Stimulated activated CD8-positive, alpha-beta memory T cell treated with anti-CD3 and anti-CD28 coated beads, Interleukin-15, amount 100 ng/mL, for 4 hours (primary cell): ENCODE data around the gene RIPK1.
"Not testable (repeated sequence)": the region's sequence is repeated elsewhere in the genome, so short reads cannot be mapped to it uniquely, and the experiment has no call there.

Source experiments
- DNase-seq, 2 donors: peaks; one replicate each; pipeline ENCODE4 v3.0.0-alpha.2; 2020; ENCODE audit warnings: low read depth in 2 of 2

Gene RIPK1

DNA sequence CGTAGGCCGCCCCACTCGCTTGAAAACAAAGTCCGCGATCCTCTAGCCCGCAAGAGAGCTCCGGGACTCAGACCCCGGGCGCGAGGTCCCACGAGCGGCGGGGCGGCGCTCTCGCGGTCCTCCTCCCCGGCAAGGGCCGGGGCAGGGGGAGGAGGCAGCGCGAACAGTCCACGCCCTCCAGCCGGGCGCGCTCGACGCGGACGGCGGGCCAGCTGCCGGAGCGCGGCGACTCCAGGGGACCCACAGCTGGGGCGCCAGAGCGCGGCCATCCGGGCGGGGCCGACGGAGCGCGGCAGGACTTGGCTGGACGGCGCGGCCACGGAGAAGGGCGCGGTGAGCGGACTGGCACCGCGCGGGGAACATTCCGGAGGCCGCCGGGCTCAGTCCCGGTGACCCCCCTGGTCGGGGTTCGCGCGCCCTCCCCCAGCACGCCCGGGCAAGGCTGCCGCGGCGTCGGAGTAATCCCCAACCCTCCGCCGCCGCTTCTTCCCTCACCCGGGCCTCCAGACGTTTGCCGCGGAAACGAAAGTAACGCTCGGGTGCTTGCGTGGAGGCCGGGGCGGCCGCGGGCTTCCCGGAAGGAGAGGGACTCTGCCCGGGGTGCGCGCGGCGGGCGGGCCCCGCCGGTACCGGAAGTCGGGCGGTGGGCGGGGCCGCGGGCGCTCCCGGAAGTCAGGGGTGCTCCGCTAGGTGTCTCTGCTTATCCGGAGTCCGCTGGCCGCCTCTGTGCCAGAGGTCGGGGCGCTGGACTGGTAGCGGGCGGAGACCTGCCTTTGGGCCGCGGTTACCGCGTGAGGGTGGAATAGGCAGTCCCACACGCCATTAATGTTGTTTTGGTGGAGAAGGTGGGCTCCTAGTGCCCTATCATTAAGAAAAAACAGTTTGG is at the start of gene RIPK1:
RIPK1 (plus strand) TSS at position 166 of the 886 bp plus-strand sequence. CDS start 8,330 bp downstream, outside the sequence.
- peak; percentile 82 to 91 for DNase-seq

DNA sequence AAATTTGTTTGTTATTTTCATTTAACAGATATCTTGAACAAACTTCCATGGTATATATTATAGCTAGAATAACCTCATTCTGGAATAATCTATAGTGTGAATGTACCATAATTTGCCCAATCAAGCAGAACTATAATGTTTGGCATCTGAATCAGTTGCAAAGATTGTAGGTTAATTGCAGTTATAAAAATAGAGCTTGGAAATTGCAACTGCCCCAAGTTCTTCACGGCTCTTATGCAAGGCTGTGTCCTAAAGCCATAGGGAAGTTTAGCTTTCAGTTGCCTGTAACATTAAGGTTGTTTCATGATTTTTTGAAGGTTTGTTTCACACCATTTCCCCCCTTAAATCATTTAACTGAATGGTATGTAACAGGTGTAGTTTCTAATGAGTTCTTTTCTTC is 49.2 kb upstream of the RIPK1 start:
- DNase-seq: no peak

DNA sequence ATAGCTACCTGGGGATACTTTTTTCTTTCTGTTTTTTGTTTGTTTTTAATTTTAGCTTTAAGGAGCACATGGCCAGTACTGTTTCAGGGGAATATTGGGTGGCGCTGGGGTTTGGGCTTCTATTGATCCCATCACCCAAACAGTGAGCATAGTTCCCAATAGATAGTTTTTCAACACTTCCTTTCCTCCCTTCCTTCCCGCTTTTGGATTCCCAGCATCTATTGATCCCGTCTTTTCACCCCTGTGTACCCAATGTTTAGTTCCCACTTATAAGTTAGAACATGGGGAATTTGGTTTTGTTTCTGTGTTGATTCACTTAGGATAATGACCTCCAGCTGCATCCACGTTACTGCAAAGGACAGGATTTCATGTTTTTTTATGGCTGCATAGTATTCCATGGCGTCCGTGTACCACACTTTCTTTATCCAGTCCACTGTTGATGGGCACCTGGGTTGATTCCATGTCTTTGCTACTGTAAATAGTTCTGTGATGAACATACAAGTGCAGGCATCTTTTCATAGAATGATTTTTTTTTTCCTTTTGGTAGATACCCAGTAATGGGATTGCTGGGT is 48.5 kb upstream of the RIPK1 start:
- DNase-seq: no peak

DNA sequence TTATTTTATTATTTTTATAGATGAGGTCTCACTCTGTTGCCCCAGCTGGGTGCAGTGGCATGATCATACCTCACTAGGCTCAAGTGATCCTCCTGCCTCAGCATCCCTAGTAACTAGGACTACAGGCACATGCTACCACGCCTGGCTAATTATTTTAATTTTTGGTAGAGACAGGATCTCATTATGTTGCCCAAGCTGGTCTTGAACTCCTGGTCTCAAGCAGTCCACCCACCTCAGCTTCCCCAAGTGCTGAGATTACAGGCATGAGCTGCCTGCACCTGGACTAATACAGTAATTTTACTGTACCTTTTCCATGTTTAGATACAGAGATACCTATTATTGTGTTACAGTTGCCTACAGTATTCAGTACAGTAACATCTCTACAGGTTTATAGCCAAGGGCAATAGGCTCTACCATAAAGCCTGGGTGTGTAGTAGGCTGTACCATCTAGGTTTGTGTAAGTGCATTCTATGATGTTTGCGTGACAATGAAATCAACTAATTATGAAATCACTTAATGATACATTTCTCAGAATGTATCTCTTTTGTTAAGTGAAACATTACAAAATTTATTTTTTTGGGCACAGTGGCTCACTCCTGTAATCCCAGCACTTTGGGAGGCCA is 47.2 kb upstream of the RIPK1 start:
- DNase-seq: not testable (repeated sequence)

DNA sequence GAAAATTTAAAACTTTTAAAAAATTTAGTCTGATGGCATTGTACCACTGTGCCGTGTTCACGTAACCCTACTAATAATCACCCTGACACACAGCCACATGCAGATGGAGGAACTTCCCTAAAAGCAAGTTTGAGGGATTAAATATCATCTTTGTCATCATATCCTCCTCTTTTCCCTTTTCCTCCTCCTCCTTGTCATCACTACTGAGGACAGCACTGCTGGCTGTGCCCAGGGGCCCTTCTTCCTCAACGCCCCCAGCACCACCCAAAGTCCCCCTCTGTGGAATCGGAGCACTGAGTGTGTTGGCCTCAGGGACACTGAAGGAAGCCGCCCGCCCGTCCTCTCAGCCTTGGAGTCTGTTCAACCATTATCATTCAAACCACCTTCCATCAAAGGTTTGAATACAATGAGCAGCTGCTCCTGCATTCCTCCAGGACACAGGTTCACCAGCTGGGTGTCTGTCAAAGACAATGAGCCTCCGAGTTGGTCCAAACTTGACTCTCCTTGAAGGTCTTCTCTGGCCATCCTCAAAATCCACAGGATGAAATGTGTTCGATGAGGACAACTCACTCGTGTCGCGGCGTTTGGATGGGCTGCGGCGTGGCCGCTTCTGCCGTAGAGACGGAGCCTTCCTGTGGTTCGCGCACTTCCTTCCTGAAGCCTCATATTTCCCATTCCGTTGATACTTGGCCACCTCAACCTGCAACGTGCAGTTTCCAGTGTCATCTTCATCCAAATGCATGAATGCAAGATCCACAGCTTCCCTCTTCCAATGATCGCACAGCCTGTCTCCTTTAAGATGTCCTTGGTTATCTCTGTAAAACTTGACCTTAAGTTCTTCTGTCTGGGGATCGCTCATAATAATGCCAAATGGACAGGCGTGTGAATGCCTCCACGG is 45.3 kb upstream of the RIPK1 start:
- no peak for DNase-seq

DNA sequence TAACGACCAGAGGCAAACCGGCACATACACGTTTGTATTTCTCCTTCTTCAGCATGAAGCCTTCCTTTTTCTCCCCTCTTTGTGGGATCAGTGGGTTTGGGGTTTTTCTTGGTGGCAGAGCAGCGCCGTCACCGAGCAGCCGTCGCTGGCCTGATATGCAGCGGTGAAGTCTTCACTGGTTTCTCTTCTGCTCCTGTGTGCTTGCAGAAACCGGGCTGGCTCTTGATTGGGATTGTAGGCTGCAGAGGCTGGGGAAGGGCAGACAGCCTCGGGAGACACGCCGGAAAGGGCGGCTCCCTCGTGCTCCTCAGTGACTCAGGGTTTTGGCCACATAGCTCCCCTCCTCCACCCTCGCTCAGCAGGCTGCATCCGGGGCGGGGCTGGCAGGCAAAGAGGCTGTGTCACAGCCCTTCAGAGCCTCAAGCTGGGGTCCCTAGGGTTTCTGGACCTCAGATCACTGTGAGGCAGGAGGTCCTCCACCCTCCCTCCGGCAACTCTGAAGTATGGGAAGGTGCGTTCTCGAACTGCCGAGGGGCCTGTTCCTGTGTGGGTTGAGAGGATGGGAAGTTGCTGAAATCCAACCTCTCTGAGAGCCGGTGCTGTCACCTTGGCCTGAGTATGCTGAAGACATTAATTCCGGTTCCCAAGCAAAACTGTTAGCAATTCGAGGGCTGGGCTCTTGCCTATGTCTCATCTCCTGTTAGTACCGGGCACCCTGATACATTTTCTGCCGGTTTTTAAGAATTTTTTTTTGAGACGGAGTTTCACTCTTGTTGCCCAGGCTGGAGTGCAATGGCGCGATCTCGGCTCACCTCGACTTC is 44.4 kb upstream of the RIPK1 start:
- peak; percentile 76 to 84 for DNase-seq

DNA sequence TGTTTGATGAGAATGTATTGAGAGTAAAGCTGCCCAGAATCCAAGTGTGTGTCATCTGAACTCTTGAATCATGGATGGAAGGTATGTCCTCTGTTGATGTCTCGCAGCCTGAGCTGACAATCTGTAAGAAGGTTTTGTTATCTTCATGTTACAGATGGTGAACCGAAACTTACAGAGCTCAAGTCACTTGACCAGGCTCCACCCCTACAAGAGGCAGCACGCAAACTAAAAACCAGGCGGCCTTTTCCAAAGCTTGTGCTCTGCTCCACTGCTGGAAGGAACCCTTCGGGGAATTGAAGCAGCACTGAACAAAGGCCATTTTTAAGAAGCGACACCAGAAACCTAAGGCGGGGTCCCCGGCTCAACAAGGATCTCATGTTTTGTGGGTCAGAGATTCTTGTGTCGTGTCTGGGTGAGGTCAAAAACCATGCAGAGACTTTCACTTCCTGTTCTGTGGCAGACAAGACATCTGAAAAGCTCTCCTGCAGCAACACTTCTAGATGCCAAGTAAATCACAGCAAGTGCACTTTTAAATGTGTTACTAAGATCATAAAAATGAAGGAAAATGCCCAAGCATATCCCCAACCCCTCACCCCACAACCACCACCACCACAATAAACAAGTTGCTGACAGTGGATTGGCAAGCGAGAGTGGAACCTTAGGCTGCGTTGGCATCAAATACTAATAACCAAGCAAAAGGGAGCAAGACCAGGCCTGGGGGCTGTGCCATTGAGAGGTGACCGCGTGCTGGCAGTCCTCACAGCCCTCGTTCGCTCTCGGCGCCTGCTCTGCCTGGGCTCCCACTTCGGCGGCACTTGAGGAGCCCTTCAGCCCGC is 41.3 kb upstream of the RIPK1 start:
- DNase-seq: peak in 1 of 2 donors; percentile 8

DNA sequence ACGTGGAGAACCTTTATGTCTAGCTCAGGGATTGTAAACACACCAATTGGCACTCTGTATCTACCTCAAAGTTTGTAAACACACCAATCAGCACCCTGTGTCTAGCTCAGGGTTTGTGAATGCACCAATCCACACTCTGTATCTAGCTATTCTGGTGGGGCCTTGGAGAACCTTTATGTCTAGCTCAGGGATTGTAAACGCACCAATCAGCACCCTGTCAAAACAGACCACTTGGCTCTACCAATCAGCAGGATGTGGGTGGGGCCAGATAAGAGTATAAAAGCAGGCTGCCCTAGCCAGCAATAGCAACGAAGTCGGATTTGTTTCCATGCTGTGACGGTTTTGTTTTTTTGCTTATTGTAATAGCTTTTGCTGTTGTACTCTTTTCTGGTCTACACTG is 40.1 kb upstream of the RIPK1 start:
- not testable (repeated sequence) for DNase-seq

DNA sequence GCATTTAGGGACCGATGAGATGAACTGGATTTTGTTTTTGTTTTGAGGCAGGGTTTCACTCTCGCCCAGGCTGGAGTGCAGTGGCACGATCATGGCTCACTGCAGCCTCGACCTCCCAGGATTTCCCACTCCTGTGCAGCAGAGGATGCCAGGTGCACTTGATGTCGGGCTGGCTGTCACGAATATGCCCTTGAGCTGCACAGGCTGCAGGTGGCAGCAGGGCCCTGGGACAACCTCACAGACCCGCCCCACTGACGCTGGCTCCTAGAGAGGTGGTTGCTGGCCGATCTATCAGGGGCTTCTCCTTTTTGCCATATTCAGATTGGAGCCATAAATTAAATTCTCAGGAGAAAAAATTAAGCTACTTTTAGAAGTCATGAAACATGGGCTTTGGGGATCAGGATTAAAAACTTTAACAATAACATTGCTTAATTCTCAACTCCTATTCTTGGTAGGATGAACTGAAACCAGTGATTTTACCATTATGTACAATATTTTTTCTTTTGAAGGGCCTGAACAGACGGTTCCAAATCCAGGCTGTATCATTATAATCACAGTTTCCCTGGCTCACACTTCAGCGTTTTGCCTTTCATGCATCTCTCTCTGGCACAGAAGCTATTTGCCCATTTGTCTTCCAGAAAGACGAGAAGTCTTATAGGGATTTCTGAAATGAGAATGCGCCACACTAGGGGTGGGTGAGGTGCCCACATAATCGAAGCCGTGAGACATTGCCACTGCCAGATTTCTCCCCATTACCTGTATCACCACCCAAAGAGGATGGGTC is 36.2 kb upstream of the RIPK1 start:
- DNase-seq: no peak

DNA sequence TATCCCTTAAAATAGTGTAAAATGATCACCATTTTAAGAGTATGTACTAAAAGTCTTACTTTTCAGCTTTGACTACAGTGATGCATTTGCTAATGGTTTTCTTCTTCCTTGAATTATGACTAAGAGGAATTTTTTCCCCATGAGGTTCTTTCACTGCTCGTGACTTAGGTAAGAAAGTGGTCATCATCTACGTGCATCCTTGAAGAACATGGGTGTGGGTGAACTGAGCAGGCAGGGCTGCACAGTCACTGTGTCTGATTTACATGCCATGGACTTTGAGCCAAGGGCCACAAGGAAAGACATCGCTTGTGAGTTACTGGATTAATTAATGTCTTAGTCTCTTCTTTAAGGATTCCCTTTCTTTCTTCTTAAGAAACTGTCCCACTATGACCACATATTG is 35.3 kb upstream of the RIPK1 start:
- no peak for DNase-seq

DNA sequence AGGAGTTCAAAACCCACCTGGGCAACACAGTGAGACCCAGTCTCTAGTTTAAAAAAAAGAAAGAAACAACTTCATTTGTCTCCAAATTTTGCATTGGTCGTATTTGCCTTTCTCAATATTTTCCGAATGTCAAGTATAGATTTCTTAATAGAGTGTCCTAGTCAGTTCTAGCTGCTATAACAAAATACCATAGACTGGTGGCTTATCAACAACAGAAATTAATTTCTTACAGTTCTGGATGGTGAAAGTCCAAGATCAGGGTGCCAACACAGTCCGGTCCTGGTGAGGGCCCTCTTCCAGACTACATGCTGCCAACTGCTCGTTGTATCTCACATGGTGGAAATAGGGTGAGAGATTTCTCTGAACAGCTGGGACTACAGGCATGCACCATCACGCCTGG is 34.6 kb upstream of the RIPK1 start:
- no peak for DNase-seq

DNA sequence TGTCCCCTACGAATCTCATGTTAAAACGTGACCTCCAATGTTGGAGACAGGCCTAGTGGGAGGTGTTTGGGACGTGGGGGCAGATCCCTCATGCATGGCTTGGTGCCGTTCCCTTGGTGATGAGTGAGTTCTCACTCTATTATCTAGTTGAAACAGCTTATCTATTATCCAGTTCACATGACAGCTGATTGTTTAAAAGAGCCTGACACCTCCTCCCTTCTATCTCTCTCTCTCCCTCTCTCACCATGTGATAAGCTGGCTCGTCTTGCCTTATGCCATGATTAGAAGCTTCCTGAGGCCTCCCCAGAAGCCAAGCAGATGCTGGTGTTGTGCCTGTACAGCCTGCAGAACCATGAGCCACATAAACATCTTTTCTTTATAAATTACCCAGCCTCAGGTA is 32.9 kb upstream of the RIPK1 start:
- no peak for DNase-seq

DNA sequence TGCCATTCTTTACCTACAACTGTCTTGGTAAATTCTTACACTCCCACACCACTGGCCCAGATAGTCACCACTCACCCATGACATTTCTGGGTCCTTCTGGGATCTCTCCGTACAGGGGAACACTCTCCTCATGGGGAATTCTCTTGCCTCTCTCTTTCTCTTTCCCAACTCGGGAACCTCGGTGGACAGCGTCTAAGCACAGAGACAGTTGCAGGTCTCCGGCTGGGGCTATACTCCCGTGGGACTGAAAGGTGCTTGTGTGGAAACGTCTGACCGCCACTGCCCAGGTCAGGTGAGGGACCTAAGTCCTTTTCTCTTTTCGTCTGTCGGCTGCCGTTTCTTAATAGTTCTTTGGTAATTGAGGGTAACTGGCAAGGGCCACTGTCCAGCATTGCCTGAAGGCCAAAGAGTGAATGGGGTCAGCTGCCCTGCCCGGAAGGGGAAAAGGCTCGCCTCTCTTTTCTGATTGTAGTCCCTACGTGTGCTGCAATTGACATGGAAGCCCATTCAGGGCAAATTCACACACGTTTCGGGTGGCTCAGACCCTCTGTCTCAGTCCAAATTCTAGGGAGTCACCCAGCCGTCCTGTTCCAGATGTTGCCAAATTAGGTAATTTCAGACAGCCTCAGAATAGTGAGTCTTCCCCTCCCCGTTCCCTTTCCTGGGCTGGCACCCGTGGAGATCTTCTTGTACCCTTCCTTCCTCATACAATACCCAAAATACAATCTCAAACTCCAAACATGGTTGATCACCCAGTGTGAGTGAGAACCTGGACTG is 31.2 kb upstream of the RIPK1 start:
- no peak for DNase-seq

DNA sequence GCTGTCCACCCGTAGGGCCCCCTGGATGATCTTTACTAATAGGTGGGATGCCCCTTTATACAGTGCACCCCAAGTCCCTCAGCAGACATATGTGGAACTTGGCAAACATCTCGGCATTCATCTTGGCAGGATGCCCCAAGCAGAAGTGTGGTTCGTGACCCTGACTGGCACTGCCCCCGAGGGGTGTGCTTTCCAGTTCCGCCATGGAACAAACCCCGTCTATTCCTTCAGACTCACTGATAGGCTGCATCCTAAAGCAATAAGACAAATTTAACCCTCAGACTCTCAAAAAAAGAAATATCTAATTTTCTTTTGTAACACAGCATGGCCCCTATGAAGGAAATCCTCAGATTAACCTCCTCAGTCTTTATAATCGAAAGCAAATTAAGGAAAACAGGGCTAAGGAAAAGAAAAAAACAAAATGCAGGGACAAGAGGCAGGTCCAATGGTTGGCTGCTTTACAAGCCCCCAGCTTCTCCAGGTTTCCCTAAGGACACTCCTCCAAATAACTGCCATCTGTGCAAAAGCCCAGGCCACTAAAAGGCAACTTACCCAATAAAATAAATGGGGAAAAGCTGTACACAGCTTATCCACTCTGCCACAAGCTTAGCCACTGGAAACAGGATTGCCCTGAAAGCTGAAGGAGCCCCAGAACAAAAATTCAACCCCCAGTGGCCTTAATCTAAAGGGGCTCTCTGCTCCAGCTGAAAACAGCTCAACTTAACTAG is 30.5 kb upstream of the RIPK1 start:
- DNase-seq: no peak

DNA sequence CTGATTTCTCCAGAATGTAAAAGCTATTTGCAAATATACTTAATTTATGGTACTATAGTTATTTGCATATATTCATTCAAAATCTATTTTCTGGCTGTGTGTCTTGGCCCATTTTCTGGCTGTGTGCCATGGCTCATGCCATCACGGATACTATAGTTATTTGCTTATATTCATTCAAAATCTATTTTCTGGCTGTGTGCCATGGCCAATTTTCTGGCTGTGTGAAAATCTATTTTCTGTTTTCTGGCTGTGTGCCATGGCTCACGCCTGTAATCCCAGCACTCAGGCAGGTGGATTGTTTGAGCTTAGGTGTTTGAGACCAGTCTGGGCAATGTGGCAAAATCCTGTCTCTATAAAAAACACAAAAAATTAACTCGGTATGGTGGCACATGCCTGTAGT is 28.9 kb upstream of the RIPK1 start:
- no peak for DNase-seq

DNA sequence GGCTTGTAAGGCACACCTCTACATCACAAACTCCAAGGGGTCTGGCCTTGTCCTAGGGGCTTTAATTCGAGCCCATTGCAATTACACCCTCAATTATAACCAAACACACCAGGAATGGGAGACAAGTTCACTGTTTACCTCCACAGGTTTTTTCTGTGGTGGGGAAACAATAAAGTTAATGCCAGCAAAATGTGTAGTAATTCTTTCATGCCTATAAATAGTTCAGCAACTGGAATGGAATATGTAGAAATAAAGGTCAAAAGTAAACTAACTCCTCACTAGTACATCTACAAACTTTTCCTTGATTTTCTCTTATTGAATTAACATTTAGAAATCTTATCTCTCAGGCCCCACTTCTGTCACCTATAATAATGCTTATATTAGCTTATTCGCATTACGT is 27.1 kb upstream of the RIPK1 start:
- DNase-seq: no peak

DNA sequence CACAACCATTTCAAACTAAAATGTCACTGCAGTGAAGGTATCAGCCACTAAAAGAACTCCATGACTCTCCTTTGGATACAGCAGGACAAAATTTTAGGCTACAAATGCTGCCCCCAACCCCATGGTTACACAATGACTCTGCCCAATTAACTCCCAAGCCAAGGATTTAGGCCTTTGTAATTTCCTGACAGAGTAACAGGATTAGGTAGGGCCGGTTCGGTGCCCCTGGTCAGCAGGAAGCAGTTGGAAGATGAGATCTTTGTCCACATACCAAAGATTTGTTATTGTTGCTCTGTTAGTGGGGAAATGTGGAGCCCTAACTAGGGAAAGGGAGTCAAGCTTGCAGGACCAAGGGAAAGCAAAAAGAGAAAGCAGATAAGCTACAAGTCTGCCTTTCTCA is 26.7 kb upstream of the RIPK1 start:
- no peak for DNase-seq

DNA sequence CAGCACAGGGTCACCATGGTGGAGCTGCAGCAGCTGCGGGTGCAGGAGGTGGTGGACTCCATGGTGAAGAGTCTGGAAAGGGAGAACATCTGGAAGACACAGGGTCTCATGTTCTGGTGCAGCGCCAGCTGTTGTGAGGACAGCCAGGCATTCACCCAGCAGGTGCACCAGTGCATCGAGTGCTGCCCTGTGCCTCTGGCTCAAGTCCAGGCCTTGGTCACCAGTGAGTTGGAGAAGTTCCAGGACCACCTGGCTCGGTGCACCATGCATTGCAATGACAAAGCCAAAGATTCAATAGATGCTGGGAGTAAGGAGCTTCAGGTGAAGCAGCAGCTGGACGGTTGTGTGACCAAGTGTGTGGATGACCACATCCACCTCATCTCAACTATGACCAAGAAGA is 22.9 kb upstream of the RIPK1 start:
- no peak for DNase-seq
